GM12878 (cell line): ENCODE results near the gene UBR3. TPM values are rescaled to one million over a fixed set of nuclear protein-coding genes. Genes with fewer than 3 reads are reported as not detected.

Experiments used
- ATAC-seq: fragments of 200-7000 bp; cut with Tn5 transposase; 3 replicates; pipeline ENCODE4 v1.9.1; 2020; ENCODE audit warnings: mild to moderate bottlenecking, moderate library complexity
- BruUV-seq: library from RNA; stranded (reverse); fragments of 400-500 nt; replicated peaks from 2 replicates; lab custom pipeline; 2021; lab: Mats Ljungman, UMichigan
- CTCF ChIA-PET: fragments of 300-600 bp; sonication (Branson Sonifier 250); formaldehyde crosslinking; extraction: SDS; loops from one replicate; lab custom pipeline; 2021; ENCODE audit warnings: inconsistent platforms; lab: Yijun Ruan, JAX
- POLR2A ChIA-PET: fragments of 350-600 bp; formaldehyde crosslinking; extraction: SDS; loops from one replicate; lab custom pipeline; 2021; ENCODE audit warnings: inconsistent platforms; lab: Charles Lee
- RAD21 ChIA-PET: fragments of 300-600 bp; sonication (Branson Sonifier 250); formaldehyde crosslinking; loops from one replicate; lab custom pipeline; 2023; ENCODE audit warnings: antibody characterized with exemption; ENCODE audit not compliant: unreplicated experiment; lab: Charles Lee
- SMC1A ChIA-PET: fragments of 300-600 bp; sonication (Branson Sonifier 250); formaldehyde crosslinking; loops from one replicate; lab custom pipeline; 2023; ENCODE audit not compliant: unreplicated experiment, uncharacterized antibody; lab: Charles Lee
- DNase-seq: peaks from one replicate; pipeline ENCODE4 v3.0.0-alpha.2; 2011; ENCODE audit warnings: low read depth, low spot score
- FAIRE-seq: peaks from 3 replicates; lab custom pipeline; 2011; peaks lifted over from hg19 to GRCh38; lab: Jason Lieb, UNC
- H2AFZ ChIP-seq: 2 replicates; pipeline ENCODE4 v1.6.0; 2011; ENCODE audit warnings: low read depth, low read length, control low read depth; ENCODE audit not compliant: control insufficient read depth
- H3K27ac ChIP-seq: 2 replicates; pipeline ENCODE4 v1.5.1; 2011; ENCODE audit warnings: control low read depth; ENCODE audit not compliant: control insufficient read depth, insufficient read depth
- H3K27me3 ChIP-seq, 2 experiments: replicated peaks in 1 of 2; 2 replicates each; pipeline versions ENCODE4 v1.6.0 to v1.6.1; 2011; ENCODE audit warnings: low read length in 1 of 2; ENCODE audit not compliant: control insufficient read depth in 2 of 2, insufficient read depth in 2 of 2
- H3K36me3 ChIP-seq, 2 experiments: 2 replicates each; pipeline ENCODE4 v1.5.1; 2011; ENCODE audit warnings: low read length in 1 of 2; ENCODE audit not compliant: control insufficient read depth in 2 of 2, insufficient read depth in 2 of 2
- H3K4me1 ChIP-seq: 2 replicates; pipeline ENCODE4 v1.6.1; 2011; ENCODE audit warnings: mild to moderate bottlenecking, low read length, moderate library complexity, mixed read lengths; ENCODE audit not compliant: control insufficient read depth, insufficient read depth
- H3K4me2 ChIP-seq: 2 replicates; pipeline ENCODE4 v1.6.0; 2011; ENCODE audit warnings: control low read depth; ENCODE audit not compliant: control insufficient read depth, insufficient read depth
- H3K4me3 ChIP-seq: fragments of 200-600 bp; sonication (generic); 2 replicates; pipeline ENCODE4 v1.5.1; 2016
- H3K79me2 ChIP-seq: 2 replicates; pipeline ENCODE4 v1.6.0; 2011; ENCODE audit warnings: low read length; ENCODE audit not compliant: control insufficient read depth, insufficient read depth
- H3K9ac ChIP-seq: 2 replicates; pipeline ENCODE4 v1.8.0; 2011; ENCODE audit warnings: low read length, control low read depth, mixed read lengths; ENCODE audit not compliant: control insufficient read depth, insufficient read depth
- H3K9me3 ChIP-seq: replicated peaks from 3 replicates; pipeline ENCODE4 v1.5.1; 2011; ENCODE audit warnings: mild to moderate bottlenecking, low read length; ENCODE audit not compliant: control insufficient read depth, insufficient read depth
- H4K20me1 ChIP-seq: 2 replicates; pipeline ENCODE4 v1.6.0; 2011; ENCODE audit not compliant: control insufficient read depth, insufficient read depth
- IKZF2 ChIP-seq, 2 experiments: fragments of 450-650 bp; IDR thresholded peaks; 2 replicates each; pipeline ENCODE4 v1.6.1; 2017; ENCODE audit warnings: mild to moderate bottlenecking in 2 of 2, moderate library complexity in 2 of 2
- NFXL1 ChIP-seq: fragments of 450-650 bp; IDR thresholded peaks from 2 replicates; pipeline ENCODE4 v1.6.1; 2017; ENCODE audit warnings: antibody characterized with exemption, mild to moderate bottlenecking, borderline replicate concordance
- RUNX3 ChIP-seq: IDR thresholded peaks from 2 replicates; pipeline ENCODE4 v1.6.1; 2012; ENCODE audit warnings: low read length, inconsistent platforms
- SREBF1 ChIP-seq: IDR thresholded peaks from 2 replicates; pipeline ENCODE4 v1.6.1; 2012; ENCODE audit warnings: mild to moderate bottlenecking, low read length
- TBL1XR1 ChIP-seq: IDR thresholded peaks from 2 replicates; pipeline ENCODE4 v1.6.1; 2012; ENCODE audit warnings: low read depth, low read length, improper control_type of control experiment
- TCF12 ChIP-seq: IDR thresholded peaks from 2 replicates; pipeline ENCODE4 v1.6.1; 2011; ENCODE audit warnings: low read depth, mild to moderate bottlenecking, low read length
- TCF3 ChIP-seq: IDR thresholded peaks from 2 replicates; pipeline ENCODE4 v1.6.1; 2012; ENCODE audit warnings: low read depth, mild to moderate bottlenecking, low read length, borderline replicate concordance; ENCODE audit not compliant: insufficient read depth
- TCF7 ChIP-seq: IDR thresholded peaks from 2 replicates; pipeline ENCODE4 v1.6.1; 2014; ENCODE audit warnings: antibody characterized with exemption, borderline replicate concordance
- WGBS: methylation state at CpG from one replicate; pipeline ENCODE4 v1.1.6; 2016; ENCODE audit warnings: low lambda C conversion rate; ENCODE audit not compliant: insufficient replicate concordance, insufficient coverage; ENCODE audit errors: missing lambda C conversion rate; 5-methylcytosine and 5-hydroxymethylcytosine counted together
- in situ Hi-C: fragments of 300-500 bp; cut with MboI; formaldehyde crosslinking; loops from 9 replicates; pipeline ENCODE4 v1.14.3; 2018; ENCODE audit warnings: mixed read lengths
- intact Hi-C: fragments of 100-400 bp; cut with micrococcal nuclease; formaldehyde crosslinking; loops from one replicate; pipeline ENCODE4 v1.14.2; 2022; ENCODE audit not compliant: unreplicated experiment
- polyA plus RNA-seq, 11 experiments: library from polyadenylated mRNA; depleted of rRNA in 4 of 11; unstranded in 6 of 11; stranded (reverse) in 5 of 11; fragments of >200 nt; fragmentation: Nextera tagmentation in 4 of 11; fragmentation: Illumina TruSeq in 1 of 11; extraction: Ambion mirVana in 4 of 11; extraction: Trizol in 1 of 11; gene quantifications; 1 replicate in 1 of 11; 2 replicates in 10 of 11; pipeline versions ENCODE4 v1.2.1 to v1.2.3, GENCODE V29; 2011 to 2016; ENCODE audit warnings: inconsistent platforms in 2 of 11, missing spikeins in 2 of 11, low read depth in 1 of 11
- total RNA-seq, 4 experiments: library from RNA; depleted of rRNA in 3 of 4; stranded (reverse); fragments of >200 nt in 3 of 4; fragmentation: Illumina TruSeq in 1 of 4; extraction: Trizol in 1 of 4; gene quantifications; 2 replicates each; pipeline versions ENCODE4 v1.2.1 to v1.2.3, GENCODE V29; 2013 to 2021

UBR3 gene
- total and polyA plus RNA-seq, 10 of the 15 experiments (the other 5 are each of a cell fraction or from before 2014, with no cell fraction given): 3.8 to 22.9 (median 11.2) TPM

DNA sequence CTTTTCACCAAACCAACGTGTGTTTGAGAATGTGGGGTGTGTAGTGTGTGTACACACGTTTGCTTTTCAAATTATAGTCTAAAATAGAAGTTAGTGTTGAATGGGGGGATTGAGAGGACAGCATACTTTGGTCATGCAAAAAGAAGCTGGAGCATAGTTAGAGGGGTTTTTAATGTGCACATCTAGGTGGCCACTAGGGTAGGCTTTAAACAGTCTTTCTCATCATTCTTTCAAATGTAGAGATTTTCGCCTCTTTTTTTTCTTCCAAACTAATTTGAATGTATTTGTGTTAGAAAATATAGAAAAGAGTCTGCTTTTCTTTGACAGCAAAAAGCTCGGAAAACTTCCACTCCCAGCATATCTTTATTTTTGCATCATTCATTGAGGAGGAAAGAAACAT is 185.5 kb downstream of the UBR3 start (continued):
- TF ChIP-seq TCF7 (no peak), RUNX3 (no peak), SREBF1 (no peak), IKZF2 (IDR thresholded peaks at IDR 0.05) (no peak)

GRCh38 chr2:170013802-170014551 is 186.7 kb downstream of the UBR3 start:
- H3K36me3 ChIP-seq: peaks cover 0 to 4% of the 10 kb centered on the region in 2 experiments; a peak in 1 of 4 replicates
- TF ChIP-seq NFXL1 (no peak), TBL1XR1 (no peak), TCF7 (no peak), TCF12 (no peak), TCF3 (no peak)
- H3K4me3 ChIP-seq: no peak overlapping the region
- H3K4me2 ChIP-seq: no peak overlapping the region
- H3K4me1 ChIP-seq: no peaks in the 10 kb centered on the region
- in situ Hi-C loops: no loop called here
- POLR2A ChIA-PET: no interaction called here
- ATAC-seq (no peak), FAIRE-seq (no peak), DNase-seq (no peak)
- no peak overlapping the region for H3K27ac ChIP-seq
- no peaks in the 10 kb centered on the region for H3K9me3 ChIP-seq
- H3K9ac ChIP-seq: no peak overlapping the region
- CTCF ChIA-PET: no interaction called here
- no peaks in the 10 kb centered on the region for H4K20me1 ChIP-seq
- SMC1A ChIA-PET: interaction anchor here (0.6 to 1.0 kb wide), 2 partner anchors 314 to 847 kb away, joined by 3 to 4 read pairs; no protein-coding TSS in a partner anchor
- BruUV-seq: no TSS peak
- no peaks in the 10 kb centered on the region for H3K79me2 ChIP-seq
- WGBS: 97% methylated on average over 5 of the region's 5 CpGs
- H3K27me3 ChIP-seq: no peaks in the 10 kb centered on the region
- RAD21 ChIA-PET: interaction anchor here (0.6 kb wide), 1 partner anchor 1351 kb away, joined by 3 read pairs; no protein-coding TSS in a partner anchor
- intact Hi-C loops: no loop called here
- H2AFZ ChIP-seq: no peak overlapping the region
